NT2/D1 (cell line): ENCODE data around the gene ME1.

Experiments used
- DNase-seq: peaks from one replicate; pipeline ENCODE4 v3.0.0-alpha.2; 2011; ENCODE audit warnings: low read depth, low spot score
- H3K27me3 ChIP-seq: 2 replicates; pipeline ENCODE4 v1.6.0; 2011; ENCODE audit warnings: mild to moderate bottlenecking; ENCODE audit not compliant: insufficient read length, insufficient read depth
- H3K36me3 ChIP-seq: 2 replicates; pipeline ENCODE4 v1.6.1; 2011; ENCODE audit warnings: mild to moderate bottlenecking, low read length, mixed read lengths; ENCODE audit not compliant: insufficient read depth, insufficient read length
- H3K4me1 ChIP-seq: 2 replicates; pipeline ENCODE4 v1.5.1; 2011; ENCODE audit not compliant: insufficient read depth, insufficient read length
- H3K4me3 ChIP-seq: 2 replicates; pipeline ENCODE4 v1.5.1; 2011; ENCODE audit warnings: low read depth; ENCODE audit not compliant: insufficient read length
- H3K9ac ChIP-seq: 2 replicates; pipeline ENCODE4 v1.6.0; 2011; ENCODE audit warnings: low read depth; ENCODE audit not compliant: insufficient read length
- H3K9me3 ChIP-seq: 2 replicates; pipeline ENCODE4 v1.5.1; 2011; ENCODE audit warnings: mild to moderate bottlenecking, low read length; ENCODE audit not compliant: insufficient read depth
- SUZ12 ChIP-seq: IDR thresholded peaks from 2 replicates; pipeline ENCODE4 v1.6.1; 2011; ENCODE audit not compliant: insufficient read length, insufficient read depth; ENCODE audit errors: extremely low read depth
- YY1 ChIP-seq: IDR thresholded peaks from 2 replicates; pipeline ENCODE4 v1.6.1; 2011; ENCODE audit not compliant: insufficient read length, insufficient read depth
- ZNF274 ChIP-seq: IDR thresholded peaks from 2 replicates; pipeline ENCODE4 v1.6.1; 2011; ENCODE audit warnings: mild to moderate bottlenecking, low read depth, low read length

Gene ME1

GRCh38 chr6:83250235-83250634, 180.6 kb downstream of the ME1 start:
- no peak for TF ChIP-seq YY1
- TF ChIP-seq SUZ12 = no peak
- TF ChIP-seq ZNF274 = no peak
- H3K36me3 ChIP-seq = no peaks in the 10 kb centered on the region
- H3K4me1 ChIP-seq = no peaks in the 10 kb centered on the region
- no peak overlapping the region for H3K9ac ChIP-seq
- H3K27me3 ChIP-seq = no peaks in the 10 kb centered on the region
- H3K9me3 ChIP-seq = no peaks in the 10 kb centered on the region; the same call in 1 of the 2 replicates
- no peak overlapping the region for H3K4me3 ChIP-seq
- DNase-seq = no peak

- H3K4me3 ChIP-seq = no peak overlapping the region
- no peaks in the 10 kb centered on the region for H3K36me3 ChIP-seq
- no peak for TF ChIP-seq YY1
- TF ChIP-seq ZNF274 = no peak
- no peak for TF ChIP-seq SUZ12
- H3K27me3 ChIP-seq = no peaks in the 10 kb centered on the region
- H3K4me1 ChIP-seq = no peaks in the 10 kb centered on the region
- no peak for DNase-seq
- no peak overlapping the region for H3K9ac ChIP-seq
- no peaks in the 10 kb centered on the region; the same call in 1 of the 2 replicates for H3K9me3 ChIP-seq
Observed at GRCh38 chr6:83247471-83247870, 183.4 kb downstream of the ME1 start.

- TF ChIP-seq ZNF274 (no peak), YY1 (no peak), SUZ12 (no peak)
- no peaks in the 10 kb centered on the region for H3K36me3 ChIP-seq
- no peaks in the 10 kb centered on the region for H3K4me1 ChIP-seq
- no peaks in the 10 kb centered on the region for H3K9me3 ChIP-seq
- H3K9ac ChIP-seq = no peak overlapping the region
- no peaks in the 10 kb centered on the region for H3K27me3 ChIP-seq
- H3K4me3 ChIP-seq = no peak overlapping the region
- DNase-seq = no peak
Observed at GRCh38 chr6:83231146-83231545, 199.7 kb downstream of the ME1 start.

GRCh38 chr6:83226517-83226916, 204.3 kb downstream of the ME1 start:
- Histone ChIP-seq H3K9ac (no peak overlapping the region), H3K27me3 (no peaks in the 10 kb centered on the region), H3K4me1 (no peaks in the 10 kb centered on the region), H3K36me3 (no peaks in the 10 kb centered on the region), H3K4me3 (no peak overlapping the region), H3K9me3 (no peaks in the 10 kb centered on the region)
- DNase-seq = no peak
- TF ChIP-seq ZNF274 (no peak), YY1 (no peak), SUZ12 (no peak)

- no peak overlapping the region for H3K9ac ChIP-seq
- peak; percentile 6 for DNase-seq
Observed at GRCh38 chr6:83221889-83222479, 208.9 kb downstream of the ME1 start.

GRCh38 chr6:83221276-83221675, 209.6 kb downstream of the ME1 start:
- no peaks in the 10 kb centered on the region for H3K36me3 ChIP-seq
- no peak for DNase-seq
- no peaks in the 10 kb centered on the region for H3K9me3 ChIP-seq
- no peak overlapping the region for H3K9ac ChIP-seq
- peaks cover 2% of the 10 kb centered on the region for H3K4me1 ChIP-seq
- TF ChIP-seq YY1 = no peak
- H3K4me3 ChIP-seq = no peak overlapping the region
- no peaks in the 10 kb centered on the region for H3K27me3 ChIP-seq

More at GRCh38 chr6:83221889-83222479, 208.9 kb downstream of the ME1 start:
- Histone ChIP-seq H3K4me3 (no peak overlapping the region), H3K27me3 (no peaks in the 10 kb centered on the region), H3K9me3 (no peaks in the 10 kb centered on the region), H3K36me3 (no peaks in the 10 kb centered on the region), H3K4me1 (peaks cover 2% of the 10 kb centered on the region)
- TF ChIP-seq SUZ12 (no peak), ZNF274 (no peak), YY1 (no peak)

GRCh38 chr6:83220121-83220520, 210.7 kb downstream of the ME1 start:
- Histone ChIP-seq H3K27me3 (no peaks in the 10 kb centered on the region), H3K36me3 (no peaks in the 10 kb centered on the region), H3K4me3 (no peak overlapping the region), H3K4me1 (peaks cover 2% of the 10 kb centered on the region), H3K9ac (no peak overlapping the region), H3K9me3 (no peaks in the 10 kb centered on the region)
- TF ChIP-seq SUZ12 (no peak), ZNF274 (no peak), YY1 (no peak)
- no peak for DNase-seq

GRCh38 chr6:83218646-83219045, 212.2 kb downstream of the ME1 start:
- DNase-seq = no peak
- no peaks in the 10 kb centered on the region for H3K36me3 ChIP-seq
- peaks cover 2% of the 10 kb centered on the region for H3K4me1 ChIP-seq
- H3K9me3 ChIP-seq = no peaks in the 10 kb centered on the region
- H3K9ac ChIP-seq = no peak overlapping the region
- no peaks in the 10 kb centered on the region for H3K27me3 ChIP-seq
- no peak for TF ChIP-seq ZNF274
- TF ChIP-seq SUZ12 = no peak
- no peak for TF ChIP-seq YY1
- no peak overlapping the region for H3K4me3 ChIP-seq
